HTR-8/SVneo (cell line): Measurements from ENCODE around the gene GAMT.
"Not testable (repeated sequence)": the region's sequence is repeated elsewhere in the genome, so short reads cannot be mapped to it uniquely, and the experiment has no call there.

Source experiments
- DNase-seq: peaks from one replicate; pipeline ENCODE4 v3.0.0; 2011; ENCODE audit warnings: low spot score, mixed read lengths; ENCODE audit not compliant: insufficient read length
- FAIRE-seq: peaks from 2 replicates; lab custom pipeline; 2011; peaks lifted over from hg19 to GRCh38; lab: Jason Lieb, UNC

Gene GAMT

DNA sequence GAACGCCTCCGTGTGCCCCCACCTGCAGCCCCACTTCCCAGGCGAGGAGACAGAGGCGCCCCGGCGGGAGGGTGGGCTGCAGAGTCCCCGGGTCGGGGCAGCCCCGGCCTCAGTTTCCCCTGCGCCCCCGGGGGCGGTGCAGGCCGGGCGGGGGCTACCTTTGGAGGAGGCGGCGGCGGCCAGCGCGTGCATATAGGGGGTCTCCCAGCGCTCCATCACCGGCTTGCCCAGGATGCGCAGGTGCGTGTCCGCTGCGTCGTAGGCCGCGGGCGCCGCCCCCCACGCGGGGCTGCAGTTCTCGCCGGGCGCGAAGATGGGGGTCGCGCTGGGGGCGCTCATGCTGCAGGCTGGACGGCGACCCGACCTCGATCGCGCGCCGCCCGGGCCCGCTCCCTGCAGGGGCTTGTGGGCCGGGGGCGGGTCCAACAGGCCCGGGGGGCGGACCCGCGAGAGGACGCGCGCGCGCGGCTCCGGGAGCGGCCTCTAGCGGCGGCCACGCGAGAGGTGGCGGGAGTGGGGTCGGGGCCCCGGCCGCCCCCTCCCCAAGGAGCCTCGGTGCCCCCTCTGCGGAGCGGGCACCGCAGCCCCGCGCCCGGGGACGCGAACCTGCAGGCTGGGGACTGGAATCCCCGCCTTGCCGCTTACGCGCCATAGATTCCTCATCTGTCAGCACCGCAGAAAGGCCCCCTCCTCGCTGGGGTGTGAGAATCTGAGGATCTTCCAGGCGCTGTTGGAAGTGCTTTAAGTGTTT lies at the start of gene GAMT:
Gene GAMT, minus strand, starts transcription at position 405 of the 751 bp plus-strand sequence. Its CDS starts 66 bp downstream, at position 339.
- FAIRE-seq: no peak
- DNase-seq: peak; percentile 61

DNA sequence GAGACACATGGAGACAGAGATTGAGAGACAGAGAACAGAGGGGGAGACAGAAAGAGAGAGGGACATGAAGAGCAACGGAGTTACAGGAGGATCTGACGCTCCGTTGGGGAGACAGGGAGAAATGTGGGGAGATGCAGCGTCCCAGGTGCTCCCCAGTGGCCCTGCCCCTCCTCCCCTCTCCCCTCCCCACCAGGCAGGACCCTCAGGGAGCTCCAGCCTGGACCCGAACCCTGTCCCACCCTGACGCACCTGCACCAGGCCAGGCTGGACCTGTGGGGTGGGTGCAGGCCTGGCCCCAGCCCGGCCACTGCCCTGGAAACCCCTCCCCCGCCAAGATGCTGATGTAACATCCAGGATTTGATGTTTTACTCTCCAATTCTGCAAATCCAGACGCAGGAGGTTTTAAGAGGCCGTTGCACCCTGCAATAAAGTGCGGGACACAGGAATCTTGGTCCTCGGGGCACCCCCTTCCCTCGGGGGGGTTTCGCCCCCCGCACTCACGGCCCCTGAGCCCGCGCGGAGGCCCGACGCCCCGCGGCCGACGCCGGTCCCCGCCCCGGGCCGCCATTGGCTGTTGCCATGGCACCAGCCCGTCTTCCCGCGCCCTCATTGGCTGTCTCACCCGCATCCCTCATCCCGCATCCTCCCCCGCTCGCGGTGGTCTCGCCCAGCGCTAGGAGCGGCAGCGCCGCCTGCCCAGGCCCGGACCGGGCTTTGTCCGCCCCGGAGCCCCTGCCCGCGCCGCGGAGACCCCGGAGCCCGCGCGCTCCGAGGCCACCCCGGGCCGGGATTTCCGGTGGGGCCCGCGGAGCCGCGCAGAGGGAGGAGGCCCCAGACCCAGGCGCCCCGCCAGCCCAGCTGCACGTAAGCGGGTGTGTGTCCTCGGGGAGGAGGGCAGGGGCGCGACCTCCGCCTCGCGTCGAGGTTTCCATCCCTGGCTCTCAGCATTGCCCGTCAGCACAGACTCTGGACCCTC lies 48.4 kb upstream of the GAMT start, which contains the start of gene APC2:
Gene APC2, plus strand, starts transcription at position 655 of the 976 bp plus-strand sequence. CDS start 2,881 bp downstream, outside the sequence.
- DNase-seq: no peak
- no peak for FAIRE-seq

DNA sequence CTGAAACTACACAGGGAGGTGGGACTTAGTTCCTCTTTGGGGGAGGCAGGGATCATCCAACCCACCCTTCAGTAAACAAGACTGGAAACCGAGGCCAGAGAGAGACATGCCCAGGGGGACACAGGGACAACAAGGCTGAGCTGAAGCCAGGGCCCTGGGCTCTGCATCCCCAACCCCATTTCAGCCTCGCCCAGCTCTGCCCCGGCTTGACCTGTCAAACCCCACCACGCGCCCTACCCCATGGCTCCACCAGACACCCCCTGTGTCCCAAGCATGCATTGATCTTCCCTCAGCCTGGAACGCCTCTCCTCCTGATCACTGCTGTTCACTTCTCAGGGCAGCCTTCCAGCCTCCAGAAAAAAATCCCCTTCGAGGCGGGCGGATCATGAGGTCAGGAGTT lies 46.6 kb upstream of the GAMT start:
- FAIRE-seq (no peak), DNase-seq (no peak)

DNA sequence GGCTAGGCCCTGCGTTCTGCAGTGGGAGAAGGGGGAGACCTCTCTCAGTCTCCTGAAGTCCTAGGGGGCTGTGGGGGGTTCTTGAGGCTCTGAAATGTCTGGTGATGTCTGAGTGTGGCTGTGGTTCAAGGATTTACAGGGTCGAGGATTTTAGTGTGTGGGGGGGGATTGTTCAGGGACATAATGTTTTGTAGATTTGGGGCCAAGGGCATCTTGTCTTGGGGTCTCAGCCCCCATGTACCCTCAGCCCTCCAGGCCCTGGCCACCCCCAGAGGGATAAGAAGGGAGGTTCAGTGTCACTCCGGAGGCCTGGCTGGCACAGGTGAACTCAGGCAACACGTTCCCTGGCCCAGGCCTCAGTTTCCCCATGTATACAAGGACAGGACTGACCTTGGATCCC lies 46.2 kb upstream of the GAMT start:
- FAIRE-seq (no peak), DNase-seq (no peak)

DNA sequence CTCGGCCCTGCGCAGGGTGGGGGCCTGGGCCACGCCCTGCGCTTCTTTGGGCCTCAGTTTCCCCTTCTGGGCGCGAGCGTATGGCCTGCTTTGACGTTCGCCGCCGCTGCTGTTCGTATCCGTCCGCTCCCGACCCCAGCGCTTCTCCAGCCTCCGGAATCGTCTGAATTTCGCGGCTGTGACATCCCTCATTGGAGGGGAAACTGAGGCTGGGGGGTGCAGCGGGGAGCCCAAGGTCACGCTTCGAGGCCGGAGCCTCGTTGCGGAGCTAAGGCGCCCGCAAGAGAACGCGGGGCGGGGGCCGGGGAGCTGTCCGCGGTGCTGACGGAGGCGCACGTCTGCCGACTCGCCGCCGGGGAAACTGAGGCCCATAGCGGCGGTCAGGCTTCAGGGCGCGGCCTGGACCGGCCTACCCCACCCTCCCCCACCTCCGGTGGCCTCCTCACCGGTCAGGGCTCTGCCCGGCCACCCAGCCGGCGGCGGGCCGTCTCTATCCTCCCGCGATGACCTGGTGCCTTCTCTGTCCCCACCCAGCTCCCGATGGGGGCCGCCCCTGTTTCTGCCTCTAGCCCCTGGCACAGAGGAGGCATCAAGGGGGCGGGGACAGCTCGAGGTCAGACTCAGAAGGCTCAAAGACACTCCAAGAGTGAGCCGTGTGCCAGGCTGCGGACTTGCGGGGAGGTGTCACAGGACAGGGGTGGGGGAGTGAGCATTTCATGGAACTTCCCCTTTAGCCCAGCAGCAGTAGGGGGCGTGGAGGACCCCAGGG lies 45.6 kb upstream of the GAMT start:
- no peak for DNase-seq
- FAIRE-seq: no peak

DNA sequence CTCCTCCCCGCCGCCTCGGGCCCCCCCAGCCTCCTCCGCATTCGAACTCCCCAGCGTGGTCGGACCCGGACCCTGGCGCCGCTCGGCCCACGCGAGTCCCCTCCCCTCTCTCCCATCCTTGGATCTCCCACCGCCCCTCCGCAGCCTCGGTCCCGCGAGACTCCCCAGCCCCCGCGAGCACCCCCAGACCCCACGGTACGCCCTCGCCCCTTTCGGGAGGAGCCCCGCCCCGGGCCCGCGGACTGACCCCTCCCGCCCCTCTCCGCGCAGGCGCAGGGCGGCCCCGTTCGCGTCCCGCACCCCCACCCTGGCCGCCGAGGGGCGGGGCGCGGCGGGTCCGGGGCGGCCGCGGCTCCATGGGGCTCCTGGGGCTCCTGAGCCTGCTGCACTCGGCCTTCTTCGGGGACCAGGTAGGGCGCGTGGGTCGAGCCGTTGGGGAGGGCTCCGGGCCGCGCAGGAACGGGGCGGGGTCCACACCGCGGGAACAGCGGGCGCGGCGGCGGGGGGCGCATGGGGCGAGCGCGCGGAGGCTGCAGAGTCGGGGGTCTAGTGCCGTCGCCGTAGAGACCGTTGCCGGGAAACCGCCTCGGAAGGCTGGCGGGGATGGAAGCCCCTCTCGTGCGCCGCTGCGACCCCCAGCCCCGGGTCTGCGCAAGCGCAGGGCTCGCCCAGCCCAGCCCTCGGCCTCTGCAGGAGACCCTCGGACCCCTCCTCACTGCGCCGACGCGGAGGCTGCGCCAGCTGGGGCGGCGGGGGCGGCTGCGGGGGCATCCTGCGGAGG lies 44.8 kb upstream of the GAMT start:
- DNase-seq (peak; percentile 86), FAIRE-seq (peak; percentile 51)

DNA sequence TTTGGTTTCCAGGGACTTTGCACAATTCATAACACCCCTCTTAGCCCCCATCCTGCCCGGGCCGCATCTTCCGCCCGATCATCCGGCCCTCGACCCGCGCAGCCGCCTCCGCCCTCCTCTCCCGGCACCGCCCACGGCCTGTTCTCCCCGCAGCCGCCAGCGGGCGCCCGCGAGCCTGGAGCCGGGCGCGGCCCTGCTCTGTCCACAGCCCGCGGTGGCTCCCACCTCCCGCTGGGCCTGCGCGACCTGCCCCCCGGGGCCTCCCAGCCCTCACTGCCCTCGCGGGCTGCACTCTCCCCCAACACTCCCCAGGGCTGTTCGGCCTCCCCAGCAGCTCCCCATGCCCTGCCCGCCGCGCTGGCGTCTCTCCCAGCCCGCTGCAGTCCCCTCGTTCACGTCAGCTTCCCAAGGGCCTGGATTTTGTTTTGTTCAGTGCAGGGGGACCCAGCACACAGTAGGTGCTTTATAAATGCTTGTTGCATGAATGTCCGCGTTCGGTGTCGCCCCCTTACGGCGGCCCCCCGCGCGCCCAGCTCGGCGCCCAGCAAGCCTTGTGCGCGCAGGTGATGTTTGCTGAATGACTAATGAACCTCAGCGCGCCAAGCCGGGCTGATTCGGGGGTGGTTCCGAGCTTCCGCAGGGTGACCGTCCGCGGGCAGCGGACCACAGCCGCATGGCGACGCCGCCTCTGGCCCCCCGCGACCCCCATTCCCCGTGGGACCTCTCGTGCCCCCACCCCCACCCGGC lies 44.0 kb upstream of the GAMT start:
- DNase-seq (peak; percentile 81), FAIRE-seq (peak; percentile 67)

DNA sequence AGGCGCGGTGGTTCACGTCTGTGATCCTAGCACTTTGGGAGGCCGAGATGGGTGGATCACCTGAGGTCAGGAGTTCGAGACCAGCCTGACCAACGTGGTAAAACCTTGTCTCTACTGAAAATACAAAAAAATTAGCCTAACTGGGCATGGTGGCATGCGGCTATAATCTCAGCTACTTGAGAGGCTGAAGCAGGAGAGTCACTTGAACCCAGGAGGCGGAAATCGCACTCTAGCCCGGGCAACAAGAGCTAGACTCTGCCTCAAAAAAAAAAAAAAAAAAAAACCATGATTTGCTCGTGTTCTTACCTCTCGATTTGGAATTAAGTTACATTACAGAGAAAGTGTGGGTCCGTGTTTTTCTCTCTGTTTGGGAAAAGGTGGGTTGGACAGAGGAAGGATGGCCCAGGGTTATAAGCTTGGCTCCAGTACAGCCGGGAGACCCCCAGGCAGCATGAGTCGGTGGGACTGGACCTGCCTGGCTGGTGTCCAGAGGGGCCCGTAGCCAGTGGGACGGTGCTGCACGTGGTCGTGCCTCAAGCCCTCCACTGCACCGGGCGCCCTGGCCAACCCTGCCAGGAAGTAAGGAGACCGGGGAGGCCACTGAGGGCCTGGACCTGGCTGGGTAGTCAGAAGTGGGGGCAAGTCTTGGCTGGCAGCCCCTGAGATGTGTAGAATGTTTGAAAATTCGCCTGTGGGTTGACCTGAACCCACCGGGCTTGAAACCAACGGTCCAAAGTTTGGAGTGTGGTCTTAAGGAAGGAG lies 40.5 kb upstream of the GAMT start:
- FAIRE-seq (no peak), DNase-seq (no peak)

DNA sequence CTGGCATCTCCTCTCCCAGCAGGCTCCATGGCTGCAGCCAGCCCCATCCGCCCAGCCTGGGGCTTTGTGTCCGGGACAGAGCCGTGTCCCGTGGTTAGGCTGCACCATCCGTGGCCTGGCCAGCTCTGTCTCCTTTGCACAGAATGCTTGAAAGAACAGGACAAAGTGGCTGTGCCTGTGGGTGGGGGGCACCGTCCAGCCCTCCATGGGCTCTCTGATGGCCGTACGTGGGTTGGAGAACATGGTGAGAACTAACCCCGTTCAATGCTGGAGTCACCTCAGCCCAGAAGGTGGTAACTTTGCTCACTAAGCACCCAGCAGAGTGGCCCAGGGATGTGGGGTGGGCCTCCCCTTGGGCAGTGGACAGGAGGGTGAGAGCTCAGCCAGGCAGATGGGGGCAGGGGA lies 39.7 kb upstream of the GAMT start:
- no peak for DNase-seq
- no peak for FAIRE-seq

DNA sequence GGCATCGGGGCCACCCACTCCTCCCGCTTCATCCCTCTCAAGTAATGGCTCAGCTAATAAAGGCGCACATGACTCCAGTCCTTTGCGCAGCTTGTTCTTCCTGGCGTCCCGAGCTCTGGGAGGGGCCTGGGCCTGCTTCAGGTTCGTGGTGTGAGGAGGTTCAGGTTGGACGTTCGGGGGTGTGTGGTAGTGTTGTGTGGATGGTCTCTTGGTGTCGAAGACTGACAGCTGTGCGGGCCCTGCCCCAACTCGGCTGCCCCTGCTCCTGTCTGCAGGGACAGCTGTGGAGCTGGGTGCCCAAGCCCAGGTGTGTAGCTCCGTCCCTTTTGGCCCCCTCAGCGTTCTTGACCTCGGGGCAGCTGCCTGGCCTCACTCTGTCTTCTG lies 39.1 kb upstream of the GAMT start:
- no peak for FAIRE-seq
- no peak for DNase-seq

DNA sequence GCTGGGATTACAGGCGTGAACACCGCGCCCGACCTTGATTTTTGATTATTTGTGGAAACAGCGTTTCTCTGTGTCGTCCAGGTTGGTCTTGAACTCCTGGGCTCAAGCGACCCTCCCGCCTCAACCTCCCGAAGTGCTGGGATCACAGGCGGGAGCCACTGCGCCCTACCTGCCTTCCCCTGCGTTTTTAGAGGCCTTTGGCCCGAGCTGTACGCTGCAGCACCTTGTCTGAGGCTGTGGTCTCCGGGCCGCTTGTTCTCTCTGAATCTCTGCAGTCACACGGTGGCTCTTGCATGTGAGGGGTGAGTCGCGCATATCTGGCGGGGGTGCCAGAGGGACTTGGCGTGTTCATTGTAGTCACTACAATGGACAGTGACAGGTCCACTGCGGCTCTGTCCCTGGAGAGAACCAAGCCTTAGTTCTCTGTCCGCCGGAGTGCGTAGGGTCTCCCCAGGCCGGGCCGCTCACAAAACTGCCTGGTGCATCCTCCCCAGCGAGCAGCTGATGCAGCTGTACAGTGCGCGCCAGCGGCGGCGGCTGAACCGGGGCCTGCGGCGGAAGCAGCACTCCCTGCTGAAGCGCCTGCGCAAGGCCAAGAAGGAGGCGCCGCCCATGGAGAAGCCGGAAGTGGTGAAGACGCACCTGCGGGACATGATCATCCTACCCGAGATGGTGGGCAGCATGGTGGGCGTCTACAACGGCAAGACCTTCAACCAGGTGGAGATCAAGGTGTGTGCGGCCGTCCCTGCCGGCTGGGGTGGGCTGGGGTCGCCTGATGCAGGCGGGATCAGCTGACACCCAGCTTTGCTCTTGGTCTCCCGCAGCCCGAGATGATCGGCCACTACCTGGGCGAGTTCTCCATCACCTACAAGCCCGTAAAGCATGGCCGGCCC lies 38.4 kb upstream of the GAMT start:
- not testable (repeated sequence) for DNase-seq, FAIRE-seq

DNA sequence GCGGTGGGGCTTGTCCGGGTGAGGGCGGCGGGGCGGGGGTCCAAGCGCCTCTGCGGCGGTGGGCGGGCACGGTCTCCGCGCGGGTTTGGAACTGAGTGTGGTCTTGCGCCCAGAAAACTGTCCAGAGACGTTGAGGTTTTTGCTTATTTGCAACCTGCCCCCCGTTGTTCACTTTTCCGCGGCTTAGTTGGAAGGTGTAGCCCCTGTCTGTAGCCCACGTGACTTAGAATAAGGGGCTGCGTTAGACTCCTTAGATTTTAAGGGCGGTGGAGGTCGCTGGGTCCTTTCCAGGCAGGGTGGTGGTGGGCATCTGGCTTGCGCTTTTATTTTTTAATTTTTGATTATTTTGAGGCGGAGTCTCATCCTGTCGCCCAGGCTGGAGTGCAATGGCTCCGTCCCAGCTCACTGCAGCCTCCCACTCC lies 37.6 kb upstream of the GAMT start:
- FAIRE-seq (no peak), DNase-seq (no peak)

DNA sequence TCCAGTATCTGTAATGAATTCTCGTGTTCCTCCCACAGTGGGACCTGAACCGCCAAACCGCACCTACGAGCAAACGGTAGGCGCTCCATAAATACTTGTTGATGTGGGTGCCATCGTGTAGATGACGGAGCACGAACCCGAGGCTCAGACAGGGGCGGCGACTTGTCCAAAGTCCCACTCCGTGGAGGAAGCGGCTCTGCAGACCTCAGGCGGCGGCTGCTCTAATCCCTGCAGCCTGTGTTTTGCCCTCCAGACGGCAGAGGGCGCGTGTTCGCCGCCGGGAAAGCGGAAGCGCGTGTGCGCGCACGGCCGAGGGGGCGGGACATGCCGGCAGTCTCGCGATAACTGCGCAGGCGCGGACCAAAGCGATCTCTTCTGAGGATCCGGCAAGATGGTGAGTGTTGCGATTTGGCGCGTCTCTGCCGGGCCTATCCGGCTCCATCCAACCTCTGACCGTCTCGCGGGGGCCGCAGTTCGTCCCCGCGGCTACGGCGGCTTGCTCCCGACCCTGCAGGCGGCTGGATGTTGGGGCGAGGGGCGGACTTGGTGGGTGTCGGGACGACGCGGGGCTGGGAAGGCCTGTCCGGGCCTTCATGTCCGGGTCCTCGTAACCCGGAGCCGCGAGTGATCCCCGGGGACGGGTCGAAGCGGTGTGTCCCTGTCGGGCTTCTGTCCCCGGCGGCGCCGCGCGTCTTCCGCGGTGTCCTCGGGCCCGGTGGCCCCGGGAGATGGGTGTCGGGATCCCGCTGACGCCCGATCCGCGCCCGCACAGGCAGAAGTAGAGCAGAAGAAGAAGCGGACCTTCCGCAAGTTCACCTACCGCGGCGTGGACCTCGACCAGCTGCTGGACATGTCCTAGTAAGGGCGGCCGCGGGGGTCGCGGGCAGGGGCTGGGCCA lies 36.9 kb upstream of the GAMT start, which contains the start of gene RPS15:
Gene RPS15, plus strand, starts transcription at position 362 of the 898 bp plus-strand sequence. Its CDS starts 30 bp downstream, at position 392.
- FAIRE-seq (peak; percentile 88), DNase-seq (peak; percentile 84)

DNA sequence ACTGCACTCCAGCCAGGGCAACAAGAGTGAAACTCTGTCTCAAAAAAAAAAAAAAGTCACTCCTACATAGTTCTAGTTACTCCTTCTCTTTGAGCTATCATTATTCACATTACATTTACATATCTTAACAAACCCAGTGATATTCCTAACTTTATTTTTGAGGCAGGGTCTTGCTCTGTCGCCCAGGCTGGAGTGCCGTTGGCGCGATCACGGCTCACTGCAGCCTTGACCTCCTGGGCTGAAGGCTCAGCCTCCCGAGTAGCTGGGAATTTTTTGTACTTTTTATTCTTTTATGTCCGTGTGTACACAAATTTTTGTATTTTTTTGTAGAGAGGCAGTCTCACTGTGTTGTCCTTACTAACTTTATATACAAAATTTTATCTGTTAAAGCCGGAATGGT lies 36.3 kb upstream of the GAMT start:
- DNase-seq (no peak), FAIRE-seq (no peak)

DNA sequence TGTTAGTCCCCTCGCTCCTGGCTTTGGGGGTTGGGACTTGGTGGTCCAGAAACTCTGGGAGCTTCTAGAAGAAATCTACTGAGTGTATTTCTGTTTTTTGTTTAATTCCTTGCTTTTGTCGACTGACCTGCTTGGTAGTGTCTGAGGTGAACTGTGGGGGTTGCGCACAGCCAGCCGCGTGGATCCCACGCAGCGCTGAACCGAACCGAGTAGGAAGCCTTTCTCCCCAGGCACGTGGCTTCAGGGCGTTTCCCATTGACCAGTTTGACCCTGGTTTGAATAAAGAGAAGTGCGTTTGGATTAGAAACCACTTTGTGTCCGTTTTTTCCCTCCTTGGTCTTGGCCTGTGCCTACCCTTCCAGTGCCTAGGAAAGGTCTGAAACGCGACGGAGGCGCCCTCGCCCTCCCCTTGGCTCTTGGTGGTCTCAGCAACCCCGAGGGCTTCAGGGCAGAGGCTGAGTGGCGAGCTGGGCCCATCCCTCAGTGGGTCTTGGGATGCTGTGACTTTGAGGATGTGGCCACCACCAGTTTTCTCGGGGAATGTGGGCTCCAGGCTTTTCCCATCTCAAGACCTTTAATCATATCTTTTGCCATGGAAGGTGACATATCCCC lies 34.1 kb upstream of the GAMT start:
- no peak for FAIRE-seq
- no peak for DNase-seq
